ENCODE measurements around the gene BCAR3.
A peak's percentile ranks its signal among the peaks of the same experiment; 100 is the strongest.
"Not testable (repeated sequence)": the region's sequence is repeated elsewhere in the genome, so short reads cannot be mapped to it uniquely, and the experiment has no call there.

Gene BCAR3

GRCh38 chr1:93593854-93594602, 87.6 kb downstream of the BCAR3 start:
- no peak for DNase-seq

GRCh38 chr1:93592551-93592949, 89.1 kb downstream of the BCAR3 start:
- DNase-seq, result no peak

GRCh38 chr1:93591676-93592550, 89.7 kb downstream of the BCAR3 start:
- peak; percentile 55 for DNase-seq

- DNase-seq, result not testable (repeated sequence)
Measured at GRCh38 chr1:93591291-93591675, 90.4 kb downstream of the BCAR3 start.

GRCh38 chr1:93588955-93589354, 92.7 kb downstream of the BCAR3 start:
- no peak for DNase-seq

- DNase-seq, result peak; percentile 39
Measured at GRCh38 chr1:93588206-93588605, 93.4 kb downstream of the BCAR3 start.

GRCh38 chr1:93587354-93587753, 94.3 kb downstream of the BCAR3 start:
- no peak for DNase-seq

- DNase-seq, result no peak
Measured at GRCh38 chr1:93585059-93585966, 96.3 kb downstream of the BCAR3 start.

- no peak for DNase-seq
Measured at GRCh38 chr1:93584261-93585003, 97.2 kb downstream of the BCAR3 start.

GRCh38 chr1:93581917-93582850, 99.5 kb downstream of the BCAR3 start:
- DNase-seq, result no peak

GRCh38 chr1:93579891-93580290, 101.7 kb downstream of the BCAR3 start:
- no peak for DNase-seq

GRCh38 chr1:93578911-93579825, 102.5 kb downstream of the BCAR3 start:
- DNase-seq, result no peak

GRCh38 chr1:93578433-93578830, 103.2 kb downstream of the BCAR3 start:
- no peak for DNase-seq

GRCh38 chr1:93577536-93578432, 103.9 kb downstream of the BCAR3 start:
- DNase-seq, result no peak

GRCh38 chr1:93576746-93577145, 104.9 kb downstream of the BCAR3 start:
- DNase-seq, result no peak

- DNase-seq, result no peak
Measured at GRCh38 chr1:93576346-93576745, 105.3 kb downstream of the BCAR3 start.

GRCh38 chr1:93575621-93576284, 105.9 kb downstream of the BCAR3 start:
- no peak for DNase-seq

- DNase-seq, result no peak
Measured at GRCh38 chr1:93574991-93575390, 106.6 kb downstream of the BCAR3 start.
